ENCODE data around the gene SGPL1.

SGPL1 gene

DNA sequence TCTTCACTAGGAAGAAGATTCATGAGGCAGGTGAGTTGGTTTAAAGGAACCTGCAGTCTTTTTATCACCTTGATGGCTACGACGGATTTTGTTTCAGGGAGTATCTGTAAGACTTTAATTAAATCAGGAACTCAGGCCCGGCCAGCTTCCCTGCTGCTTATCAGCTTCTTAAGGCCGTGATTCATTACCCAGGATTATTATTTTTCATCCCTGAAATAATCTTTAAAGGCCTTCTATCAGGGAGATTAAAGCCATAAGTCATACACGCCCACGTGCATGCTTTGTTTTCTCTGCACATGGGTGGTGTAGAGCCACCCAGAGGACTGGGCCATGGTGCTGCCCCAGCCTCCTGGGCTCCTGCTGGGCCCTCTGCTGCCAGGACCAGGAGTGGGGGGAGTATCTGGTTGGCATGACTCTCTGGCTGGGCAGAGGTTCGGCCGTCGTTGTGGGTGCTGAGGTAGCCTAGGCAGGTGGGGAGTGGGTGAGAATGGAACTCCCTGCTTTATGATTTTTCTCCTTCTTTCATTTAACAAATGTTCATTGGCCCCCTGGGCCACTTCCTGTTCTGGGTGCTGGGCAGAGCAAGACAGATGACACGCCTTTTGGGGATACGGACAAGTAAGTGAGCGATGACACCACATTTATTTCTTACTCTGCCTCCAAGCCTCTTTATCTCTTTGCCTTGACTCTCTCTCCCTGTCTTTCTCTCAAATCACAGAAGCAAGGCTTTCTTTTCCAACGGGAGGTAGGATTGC is 111.6 kb downstream of the SGPL1 start:
- no peak for DNase-seq

GRCh38 chr10:70928140-70928539 is 112.4 kb downstream of the SGPL1 start:
- DNase-seq, result no peak

- DNase-seq, result no peak
Measured at GRCh38 chr10:70930263-70931000, 114.7 kb downstream of the SGPL1 start.
